Neural cell (in vitro differentiated cells): ENCODE measurements around the gene SPHK2. TPM values are rescaled to one million over a fixed set of nuclear protein-coding genes. Genes with fewer than 3 reads are reported as not detected.

Source experiments
- H2AFZ ChIP-seq: fragments of 200-600, 300-800 bp; sonication (generic), shearing (Covaris generic); 2 replicates; pipeline ENCODE4 v1.6.0; 2014; ENCODE audit warnings: low read depth, mild to moderate bottlenecking, antibody characterized with exemption, low read length, moderate library complexity
- H3F3A ChIP-seq: fragments of 200-600 bp; shearing (Covaris generic); 2 replicates; pipeline ENCODE4 v1.6.1; 2016; ENCODE audit warnings: mild to moderate bottlenecking, moderate library complexity, mixed read lengths, antibody characterized with exemption, low read length; ENCODE audit not compliant: insufficient read depth, poor library complexity, severe bottlenecking
- H3K27ac ChIP-seq: fragments of 200-600, 300-800 bp; sonication (generic), shearing (Covaris generic); 2 replicates; pipeline ENCODE4 v1.5.1; 2014; ENCODE audit warnings: mild to moderate bottlenecking, low read length, moderate library complexity
- H3K27me3 ChIP-seq: fragments of 300-800, 200-600 bp; sonication (generic), shearing (Covaris generic); 2 replicates; pipeline ENCODE4 v1.6.0; 2014; ENCODE audit warnings: mild to moderate bottlenecking, low read depth, low read length, moderate library complexity; ENCODE audit not compliant: insufficient read depth
- H3K36me3 ChIP-seq: fragments of 300-800, 200-600 bp; sonication (generic), shearing (Covaris generic); 2 replicates; pipeline ENCODE4 v1.5.1; 2014; ENCODE audit warnings: mild to moderate bottlenecking, antibody characterized with exemption, low read length, moderate library complexity; ENCODE audit not compliant: insufficient read depth
- H3K4me2 ChIP-seq: fragments of 300-800, 200-600 bp; sonication (generic), shearing (Covaris generic); 2 replicates; pipeline ENCODE4 v1.6.0; 2014; ENCODE audit warnings: mild to moderate bottlenecking, low read length
- H3K4me3 ChIP-seq: fragments of 300-800, 200-600 bp; sonication (generic), shearing (Covaris generic); 2 replicates; pipeline ENCODE4 v1.5.1; 2014; ENCODE audit warnings: mild to moderate bottlenecking, low read length, moderate library complexity
- H3K79me2 ChIP-seq: fragments of 200-600 bp; shearing (Covaris generic); replicated peaks from 2 replicates; pipeline ENCODE4 v1.6.0; 2014; ENCODE audit warnings: mild to moderate bottlenecking, low read length, moderate library complexity; ENCODE audit not compliant: insufficient read depth
- H3K9ac ChIP-seq: fragments of 300-800, 200-600 bp; sonication (generic), shearing (Covaris generic); 2 replicates; pipeline ENCODE4 v1.6.1; 2016; ENCODE audit warnings: mild to moderate bottlenecking, low read length, mixed read lengths
- H3K9me2 ChIP-seq: fragments of 200-600 bp; shearing (Covaris generic); 2 replicates; pipeline ENCODE4 v1.6.1; 2016; ENCODE audit warnings: mild to moderate bottlenecking, low read length, mixed read lengths; ENCODE audit not compliant: insufficient read depth
- H3K9me3 ChIP-seq: fragments of 200-600, 300-800 bp; sonication (generic), shearing (Covaris generic); 2 replicates; pipeline ENCODE4 v1.6.1; 2016; ENCODE audit warnings: mild to moderate bottlenecking, mixed run types, low read length, moderate library complexity, mixed read lengths
- H4K20me1 ChIP-seq: fragments of 200-600 bp; shearing (Covaris generic); 2 replicates; pipeline ENCODE4 v1.6.1; 2016; ENCODE audit warnings: mild to moderate bottlenecking, mixed run types; ENCODE audit not compliant: insufficient read depth
- EP300 ChIP-seq: fragments of 450-650 bp; conservative IDR thresholded peaks from 2 replicates; pipeline ENCODE4 v1.6.1; 2014; ENCODE audit warnings: antibody characterized with exemption, mild to moderate bottlenecking, moderate library complexity; ENCODE audit not compliant: poor library complexity, severe bottlenecking
- EZH2 ChIP-seq: fragments of 200-600, 300-800 bp; shearing (Covaris generic), sonication (generic); IDR thresholded peaks from 2 replicates; pipeline ENCODE4 v1.6.1; 2014; ENCODE audit warnings: antibody characterized with exemption, low read length, borderline replicate concordance, mild to moderate bottlenecking; ENCODE audit not compliant: insufficient read depth, poor library complexity, severe bottlenecking
- MXI1 ChIP-seq: fragments of 450-650 bp; conservative IDR thresholded peaks from 2 replicates; pipeline ENCODE4 v1.6.1; 2014; ENCODE audit warnings: antibody characterized with exemption, mild to moderate bottlenecking; ENCODE audit not compliant: poor library complexity, severe bottlenecking
- POLR2AphosphoS5 ChIP-seq: IDR thresholded peaks from 2 replicates; pipeline ENCODE4 v1.6.1; 2012
- RAD21 ChIP-seq: fragments of 450-650 bp; conservative IDR thresholded peaks from 2 replicates; pipeline ENCODE4 v1.6.1; 2014; ENCODE audit warnings: antibody characterized with exemption, mild to moderate bottlenecking, moderate library complexity
- SMC3 ChIP-seq: fragments of 450-650 bp; conservative IDR thresholded peaks from 2 replicates; pipeline ENCODE4 v1.6.1; 2014; ENCODE audit warnings: antibody characterized with exemption, mild to moderate bottlenecking, moderate library complexity; ENCODE audit not compliant: poor library complexity
- TAF1 ChIP-seq: IDR thresholded peaks from 2 replicates; pipeline ENCODE4 v1.6.1; 2012; ENCODE audit warnings: low read depth
- polyA plus RNA-seq: library from polyadenylated mRNA; depleted of rRNA; stranded (reverse); fragments of >200 nt; gene quantifications from 2 replicates; pipeline ENCODE4 v1.2.3, GENCODE V29; 2014
- TF ChIP-seq, protein P1 (sequence below): fragments of 450-650 bp; IDR thresholded peaks from 2 replicates; pipeline ENCODE4 v1.5.1; 2014; ENCODE audit warnings: antibody characterized with exemption, mild to moderate bottlenecking, moderate library complexity; ENCODE audit not compliant: poor library complexity, severe bottlenecking
- TF ChIP-seq, protein P2 (sequence below): IDR thresholded peaks from 2 replicates; pipeline ENCODE4 v1.6.1; 2012; ENCODE audit warnings: borderline replicate concordance

The SPHK2 gene
- polyA plus RNA-seq, 1 donor from 2014 or later: 22.6 TPM

DNA sequence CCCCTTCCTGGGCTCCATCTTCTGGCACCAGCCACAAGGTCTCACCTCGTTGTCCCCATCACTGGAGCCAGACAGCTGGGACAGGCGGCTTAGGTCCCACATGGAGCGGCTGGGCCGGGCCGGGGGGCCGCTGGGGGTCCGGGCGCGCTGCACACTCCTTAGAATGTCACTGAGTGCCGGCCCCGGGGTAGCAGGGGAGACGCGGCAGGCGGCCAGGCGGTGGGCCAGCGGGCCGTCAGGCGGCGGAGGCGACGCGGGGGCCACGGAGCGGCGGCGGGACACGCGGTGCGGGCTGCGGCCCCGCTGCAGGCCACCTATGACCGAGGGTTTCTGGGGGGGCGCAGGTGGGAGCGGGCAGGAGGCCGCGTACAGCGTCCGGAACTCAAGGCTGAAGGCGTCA is 15.9 kb upstream of the SPHK2 start:
- TF ChIP-seq RAD21: no peak
- no peaks in the 10 kb centered on the region for H3F3A ChIP-seq
- no peaks in the 10 kb centered on the region for H4K20me1 ChIP-seq
- H2AFZ ChIP-seq: no peak overlapping the region
- H3K9ac ChIP-seq: no peak overlapping the region
- no peaks in the 10 kb centered on the region for H3K9me3 ChIP-seq
- H3K4me2 ChIP-seq: no peak overlapping the region
- no peak overlapping the region for H3K27ac ChIP-seq
- no peaks in the 10 kb centered on the region for H3K27me3 ChIP-seq
- no peaks in the 10 kb centered on the region for H3K9me2 ChIP-seq
- H3K79me2 ChIP-seq: no peaks in the 10 kb centered on the region
- H3K36me3 ChIP-seq: no peaks in the 10 kb centered on the region
- no peak overlapping the region for H3K4me3 ChIP-seq

DNA sequence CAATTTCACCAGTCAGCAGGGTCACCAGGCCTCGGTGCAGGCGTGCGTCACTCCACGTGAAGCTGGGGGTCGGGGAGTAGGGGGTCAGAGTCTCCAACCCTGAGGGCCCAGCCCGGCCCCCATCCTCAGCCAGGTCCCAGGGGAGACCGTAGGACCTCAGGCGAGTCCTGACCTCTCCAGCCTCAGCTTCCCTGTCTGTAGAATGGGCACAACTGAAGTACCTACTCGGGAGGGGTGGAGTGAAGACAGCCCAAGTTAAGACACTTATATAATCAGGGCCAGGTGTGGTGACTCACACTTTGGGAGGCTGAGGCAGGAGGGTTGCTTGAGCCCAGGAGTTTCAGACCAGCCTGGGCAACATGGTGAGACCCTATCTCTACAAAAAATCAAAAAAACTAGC is 15.5 kb upstream of the SPHK2 start:
- Histone ChIP-seq H3K4me2 (no peak overlapping the region), H3K9me2 (no peaks in the 10 kb centered on the region), H3K9ac (no peak overlapping the region), H3K27ac (no peak overlapping the region), H3F3A (no peaks in the 10 kb centered on the region), H3K27me3 (no peaks in the 10 kb centered on the region), H2AFZ (no peak overlapping the region), H4K20me1 (no peaks in the 10 kb centered on the region), H3K4me3 (no peak overlapping the region), H3K36me3 (no peaks in the 10 kb centered on the region), H3K79me2 (no peaks in the 10 kb centered on the region), H3K9me3 (no peaks in the 10 kb centered on the region)
- TF ChIP-seq RAD21: no peak
- no peak for TF ChIP-seq TAF1
- no peak for TF ChIP-seq EP300
- TF ChIP-seq, protein P1, sequence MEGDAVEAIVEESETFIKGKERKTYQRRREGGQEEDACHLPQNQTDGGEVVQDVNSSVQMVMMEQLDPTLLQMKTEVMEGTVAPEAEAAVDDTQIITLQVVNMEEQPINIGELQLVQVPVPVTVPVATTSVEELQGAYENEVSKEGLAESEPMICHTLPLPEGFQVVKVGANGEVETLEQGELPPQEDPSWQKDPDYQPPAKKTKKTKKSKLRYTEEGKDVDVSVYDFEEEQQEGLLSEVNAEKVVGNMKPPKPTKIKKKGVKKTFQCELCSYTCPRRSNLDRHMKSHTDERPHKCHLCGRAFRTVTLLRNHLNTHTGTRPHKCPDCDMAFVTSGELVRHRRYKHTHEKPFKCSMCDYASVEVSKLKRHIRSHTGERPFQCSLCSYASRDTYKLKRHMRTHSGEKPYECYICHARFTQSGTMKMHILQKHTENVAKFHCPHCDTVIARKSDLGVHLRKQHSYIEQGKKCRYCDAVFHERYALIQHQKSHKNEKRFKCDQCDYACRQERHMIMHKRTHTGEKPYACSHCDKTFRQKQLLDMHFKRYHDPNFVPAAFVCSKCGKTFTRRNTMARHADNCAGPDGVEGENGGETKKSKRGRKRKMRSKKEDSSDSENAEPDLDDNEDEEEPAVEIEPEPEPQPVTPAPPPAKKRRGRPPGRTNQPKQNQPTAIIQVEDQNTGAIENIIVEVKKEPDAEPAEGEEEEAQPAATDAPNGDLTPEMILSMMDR: no peak
- TF ChIP-seq POLR2AphosphoS5: no peak
- TF ChIP-seq MXI1: no peak
- no peak for TF ChIP-seq SMC3
- TF ChIP-seq, protein P2, sequence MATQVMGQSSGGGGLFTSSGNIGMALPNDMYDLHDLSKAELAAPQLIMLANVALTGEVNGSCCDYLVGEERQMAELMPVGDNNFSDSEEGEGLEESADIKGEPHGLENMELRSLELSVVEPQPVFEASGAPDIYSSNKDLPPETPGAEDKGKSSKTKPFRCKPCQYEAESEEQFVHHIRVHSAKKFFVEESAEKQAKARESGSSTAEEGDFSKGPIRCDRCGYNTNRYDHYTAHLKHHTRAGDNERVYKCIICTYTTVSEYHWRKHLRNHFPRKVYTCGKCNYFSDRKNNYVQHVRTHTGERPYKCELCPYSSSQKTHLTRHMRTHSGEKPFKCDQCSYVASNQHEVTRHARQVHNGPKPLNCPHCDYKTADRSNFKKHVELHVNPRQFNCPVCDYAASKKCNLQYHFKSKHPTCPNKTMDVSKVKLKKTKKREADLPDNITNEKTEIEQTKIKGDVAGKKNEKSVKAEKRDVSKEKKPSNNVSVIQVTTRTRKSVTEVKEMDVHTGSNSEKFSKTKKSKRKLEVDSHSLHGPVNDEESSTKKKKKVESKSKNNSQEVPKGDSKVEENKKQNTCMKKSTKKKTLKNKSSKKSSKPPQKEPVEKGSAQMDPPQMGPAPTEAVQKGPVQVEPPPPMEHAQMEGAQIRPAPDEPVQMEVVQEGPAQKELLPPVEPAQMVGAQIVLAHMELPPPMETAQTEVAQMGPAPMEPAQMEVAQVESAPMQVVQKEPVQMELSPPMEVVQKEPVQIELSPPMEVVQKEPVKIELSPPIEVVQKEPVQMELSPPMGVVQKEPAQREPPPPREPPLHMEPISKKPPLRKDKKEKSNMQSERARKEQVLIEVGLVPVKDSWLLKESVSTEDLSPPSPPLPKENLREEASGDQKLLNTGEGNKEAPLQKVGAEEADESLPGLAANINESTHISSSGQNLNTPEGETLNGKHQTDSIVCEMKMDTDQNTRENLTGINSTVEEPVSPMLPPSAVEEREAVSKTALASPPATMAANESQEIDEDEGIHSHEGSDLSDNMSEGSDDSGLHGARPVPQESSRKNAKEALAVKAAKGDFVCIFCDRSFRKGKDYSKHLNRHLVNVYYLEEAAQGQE: no peak
- TF ChIP-seq EZH2: no peak
